Measurements from ENCODE around the gene CAPN10.

GRCh38 chr2:240638512-240639160, 52.1 kb downstream of the CAPN10 start:
- TF ChIP-seq, protein P1, sequence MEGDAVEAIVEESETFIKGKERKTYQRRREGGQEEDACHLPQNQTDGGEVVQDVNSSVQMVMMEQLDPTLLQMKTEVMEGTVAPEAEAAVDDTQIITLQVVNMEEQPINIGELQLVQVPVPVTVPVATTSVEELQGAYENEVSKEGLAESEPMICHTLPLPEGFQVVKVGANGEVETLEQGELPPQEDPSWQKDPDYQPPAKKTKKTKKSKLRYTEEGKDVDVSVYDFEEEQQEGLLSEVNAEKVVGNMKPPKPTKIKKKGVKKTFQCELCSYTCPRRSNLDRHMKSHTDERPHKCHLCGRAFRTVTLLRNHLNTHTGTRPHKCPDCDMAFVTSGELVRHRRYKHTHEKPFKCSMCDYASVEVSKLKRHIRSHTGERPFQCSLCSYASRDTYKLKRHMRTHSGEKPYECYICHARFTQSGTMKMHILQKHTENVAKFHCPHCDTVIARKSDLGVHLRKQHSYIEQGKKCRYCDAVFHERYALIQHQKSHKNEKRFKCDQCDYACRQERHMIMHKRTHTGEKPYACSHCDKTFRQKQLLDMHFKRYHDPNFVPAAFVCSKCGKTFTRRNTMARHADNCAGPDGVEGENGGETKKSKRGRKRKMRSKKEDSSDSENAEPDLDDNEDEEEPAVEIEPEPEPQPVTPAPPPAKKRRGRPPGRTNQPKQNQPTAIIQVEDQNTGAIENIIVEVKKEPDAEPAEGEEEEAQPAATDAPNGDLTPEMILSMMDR (IDR thresholded peaks at IDR 0.05; ENCODE audit: insufficient read depth, low read length) = no peak
- no peak for TF ChIP-seq POLR2AphosphoS5 (IDR thresholded peaks at IDR 0.05; ENCODE audit: low read depth)
- no peak for TF ChIP-seq SPI1 (IDR thresholded peaks at IDR 0.05; ENCODE audit: borderline replicate concordance, low read depth)

All from HL-60 (cell line).